Activated CD4-positive, alpha-beta T cell treated with anti-CD3 and anti-CD28 coated beads for 1 hour (primary cell): ENCODE results near the gene FAM204A.

ENCODE experiments used
- DNase-seq: peaks from one replicate; pipeline ENCODE4 v3.0.0-alpha.2; 2020

Gene FAM204A

DNA sequence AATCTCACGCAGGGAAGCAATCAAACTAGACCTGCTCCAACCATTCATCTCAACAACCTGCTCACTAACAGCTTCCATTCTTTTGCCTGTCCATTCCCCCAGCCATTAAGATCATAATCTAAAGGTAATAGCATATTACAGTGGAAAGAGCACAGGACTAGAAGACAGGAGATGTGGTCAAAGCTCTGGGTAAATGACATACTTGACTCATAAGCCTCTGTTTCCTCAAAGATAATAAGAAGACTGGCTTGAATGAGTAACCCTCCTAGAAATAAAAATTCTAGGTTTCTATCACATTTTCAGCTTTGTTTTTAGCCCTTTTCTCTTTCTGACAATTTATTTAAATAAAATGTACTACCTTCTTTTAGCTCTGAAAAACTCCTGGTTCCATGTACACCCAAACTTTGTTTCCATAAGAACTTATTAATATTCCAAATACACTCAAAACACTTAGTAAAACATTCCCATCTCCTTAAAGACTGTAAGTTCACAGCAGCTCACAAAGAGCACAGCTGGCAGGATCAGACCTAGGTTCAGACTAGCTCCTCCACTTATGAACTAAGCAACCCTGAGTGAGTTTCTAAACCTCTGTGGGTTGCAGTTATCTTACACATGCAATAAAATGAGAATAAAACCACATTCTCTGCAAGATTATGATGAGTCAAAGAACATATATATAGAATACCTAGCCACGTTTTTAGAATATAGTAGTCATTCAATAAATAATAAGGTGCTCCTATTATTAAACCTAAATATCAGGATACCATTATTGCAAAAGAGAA is 11.6 kb downstream of the FAM204A start:
- DNase-seq: no peak

DNA sequence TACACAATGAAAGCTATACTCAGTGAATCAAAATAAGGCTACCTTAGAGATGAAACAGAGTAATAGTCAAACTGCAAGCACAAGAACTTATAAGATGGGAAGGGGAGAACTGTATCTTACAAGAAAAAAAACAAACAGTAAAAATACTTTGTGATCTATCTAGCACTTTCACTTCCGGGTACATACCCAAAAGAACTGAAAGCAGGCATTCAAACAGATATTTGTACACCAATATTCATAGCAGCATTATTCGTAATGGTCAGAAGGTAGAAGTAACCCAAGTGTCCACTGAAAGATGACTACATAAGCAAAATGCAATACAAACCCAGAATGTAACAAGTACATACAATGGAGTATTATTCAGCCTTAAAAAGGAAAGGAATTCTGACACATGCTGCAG is 18.0 kb downstream of the FAM204A start:
- no peak for DNase-seq

DNA sequence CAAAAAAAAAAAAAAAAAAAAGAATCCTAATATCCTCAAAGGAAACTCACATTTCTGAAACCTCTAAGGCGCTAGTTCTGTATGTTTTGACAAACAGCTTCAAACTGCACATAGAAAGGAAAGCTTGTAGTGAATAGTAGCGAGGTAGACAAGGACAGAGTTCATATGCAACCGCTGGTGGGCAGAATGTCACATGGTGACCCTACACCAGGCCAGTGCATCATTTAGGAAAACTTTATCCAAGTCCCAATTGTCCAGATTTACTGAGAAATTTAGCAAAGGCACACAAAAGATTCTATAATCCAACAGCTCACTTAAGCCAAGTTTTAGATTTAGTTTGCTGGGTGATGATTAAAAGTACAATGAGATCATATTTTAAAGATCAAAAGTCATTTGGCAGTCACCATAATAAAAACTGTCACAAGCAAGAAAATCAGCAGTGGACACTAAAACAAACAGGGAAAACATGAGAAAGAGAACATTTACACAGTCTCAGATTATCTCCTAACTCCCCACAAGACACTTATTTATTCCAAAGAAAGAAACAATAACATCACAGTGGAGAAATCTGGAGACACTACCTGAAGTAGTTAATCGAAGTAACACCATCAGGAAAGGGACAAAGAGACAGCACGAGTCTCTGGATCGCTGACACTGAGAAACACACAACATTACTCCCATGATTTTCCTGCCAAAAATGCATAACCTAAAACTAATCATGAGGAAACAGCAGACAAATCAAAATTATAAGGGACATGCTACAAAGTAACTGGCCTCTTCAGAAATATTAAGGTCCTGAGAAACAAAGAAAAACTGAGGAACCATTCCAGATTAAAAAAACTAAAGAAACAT is 20.2 kb downstream of the FAM204A start:
- no peak for DNase-seq

DNA sequence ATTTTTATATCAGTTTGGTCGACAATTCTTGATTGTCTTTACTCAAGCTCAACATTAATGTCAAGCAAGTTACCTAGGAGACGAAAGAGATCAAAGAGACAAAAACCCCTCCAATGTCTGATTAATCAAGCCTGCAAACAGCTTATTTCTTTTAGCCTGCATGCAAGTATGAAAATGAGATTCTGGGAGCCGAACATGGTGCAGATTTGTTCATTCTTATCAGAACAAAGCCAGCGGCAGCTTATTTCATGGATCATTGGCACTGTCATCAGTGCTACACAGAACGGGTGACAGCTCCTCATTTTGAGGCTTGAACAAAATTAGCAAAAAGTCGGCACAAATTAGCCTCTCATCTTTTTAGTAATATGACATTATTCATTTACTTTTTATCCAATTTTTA is 26.5 kb downstream of the FAM204A start:
- no peak for DNase-seq

DNA sequence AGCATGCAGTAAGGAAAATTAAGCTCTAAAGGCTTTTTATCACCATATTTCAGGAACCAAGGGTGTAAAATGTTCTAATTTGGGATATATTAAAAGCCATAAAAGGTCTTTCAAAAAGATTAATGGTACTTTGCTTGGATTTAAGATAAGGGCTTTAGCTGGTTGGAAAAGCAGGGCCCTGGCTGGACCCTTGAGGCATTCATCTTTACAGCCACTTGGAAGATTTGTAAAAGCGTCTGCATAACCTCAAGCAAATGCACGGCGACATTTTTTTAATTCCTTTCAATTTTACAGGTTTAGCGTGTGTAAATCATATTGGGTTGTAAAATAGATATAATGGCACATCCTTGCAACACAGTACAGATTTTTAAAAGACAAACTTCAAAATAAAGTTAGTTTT is 27.2 kb downstream of the FAM204A start:
- DNase-seq: no peak

DNA sequence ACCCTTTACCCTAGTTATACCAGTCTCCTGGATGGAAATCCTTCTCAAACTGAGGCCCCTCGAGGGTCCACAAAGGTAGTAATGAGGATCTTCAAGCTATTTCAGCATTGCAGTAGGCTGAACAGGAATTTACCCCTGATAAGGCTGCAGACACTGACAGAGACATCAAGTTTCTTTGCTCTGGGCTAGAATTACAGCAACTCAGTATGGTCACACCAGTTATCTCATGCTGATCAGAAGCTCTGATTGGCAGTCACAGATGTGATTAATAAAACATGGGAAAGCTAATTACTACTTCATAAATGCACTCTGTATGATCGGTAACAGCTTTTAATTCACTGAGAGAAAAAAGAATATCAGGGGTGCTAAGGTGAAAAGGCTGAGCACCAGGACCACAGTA is 30.6 kb downstream of the FAM204A start:
- DNase-seq: no peak

DNA sequence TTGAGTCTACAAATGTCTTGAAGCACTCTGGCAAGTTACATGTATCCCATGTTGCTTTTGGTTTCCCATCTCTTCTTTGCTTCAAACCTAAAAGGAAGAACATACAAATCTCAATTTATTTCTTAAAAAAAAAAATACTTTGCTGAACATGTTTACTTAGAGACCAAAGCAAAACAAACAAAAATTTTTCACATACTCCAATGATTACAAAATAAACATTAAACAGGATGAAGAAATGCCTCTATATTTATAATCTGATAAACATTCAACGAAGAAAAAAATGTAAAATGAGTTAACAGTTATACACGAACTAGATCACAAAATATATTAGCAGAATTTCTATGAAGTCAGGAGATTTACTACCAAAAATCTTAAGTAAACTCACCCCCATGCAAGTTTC is 31.3 kb downstream of the FAM204A start:
- no peak for DNase-seq

DNA sequence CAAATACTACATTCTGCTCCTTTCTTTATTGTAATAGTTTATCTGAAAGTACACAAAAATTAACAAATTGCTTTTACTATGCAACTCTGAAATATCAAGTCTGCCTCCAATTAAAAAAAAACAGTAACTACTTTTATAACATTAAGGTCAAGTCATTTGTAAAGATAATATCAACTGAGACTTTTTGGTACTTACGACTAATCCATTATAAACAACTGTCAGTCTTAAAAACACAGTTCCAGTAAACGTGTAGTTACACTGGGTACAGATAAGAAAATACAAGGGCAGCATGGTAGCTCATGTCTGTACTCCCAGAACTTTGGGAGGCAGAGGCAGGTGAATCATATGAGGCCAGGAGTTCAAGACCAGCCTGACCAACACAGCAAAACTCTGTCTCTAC is 32.2 kb downstream of the FAM204A start:
- DNase-seq: no peak

DNA sequence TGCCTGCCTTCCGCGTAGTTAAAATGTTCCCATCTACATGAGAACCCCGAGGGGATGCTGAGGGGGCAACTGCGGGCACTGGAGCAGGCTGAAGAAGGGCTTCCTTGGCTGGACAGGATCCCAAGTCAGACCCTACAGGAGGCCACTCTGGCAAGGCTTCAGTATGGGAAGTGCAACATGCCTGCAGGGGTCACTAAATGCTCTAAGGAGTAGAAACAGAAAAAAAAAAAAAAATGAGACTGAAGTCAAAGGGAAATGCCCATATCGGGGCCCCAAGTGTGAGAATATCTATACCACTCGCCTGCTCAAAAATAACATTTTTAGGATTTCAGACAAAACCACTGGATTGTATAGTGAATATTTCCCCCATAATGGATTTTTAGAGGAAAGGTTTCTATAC is 33.5 kb downstream of the FAM204A start:
- DNase-seq: no peak

DNA sequence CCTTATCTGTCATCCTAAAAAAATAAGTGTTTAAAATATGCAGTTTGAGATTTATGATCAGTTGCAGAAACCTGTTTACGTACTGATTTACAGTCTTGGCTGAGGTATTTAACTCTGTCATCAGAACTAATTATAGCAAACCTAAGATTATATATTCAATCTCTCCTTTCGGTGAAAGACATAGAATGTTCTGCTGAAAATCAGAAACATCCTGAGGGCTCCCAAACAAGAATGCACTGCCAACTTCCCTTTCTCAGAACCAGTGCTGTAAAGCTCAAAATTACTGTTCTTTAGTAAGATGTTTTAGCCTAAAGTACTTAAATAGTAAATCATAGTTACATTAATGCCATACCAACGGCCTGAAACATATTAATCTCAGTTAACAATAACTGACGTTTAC is 34.3 kb downstream of the FAM204A start:
- DNase-seq: no peak

DNA sequence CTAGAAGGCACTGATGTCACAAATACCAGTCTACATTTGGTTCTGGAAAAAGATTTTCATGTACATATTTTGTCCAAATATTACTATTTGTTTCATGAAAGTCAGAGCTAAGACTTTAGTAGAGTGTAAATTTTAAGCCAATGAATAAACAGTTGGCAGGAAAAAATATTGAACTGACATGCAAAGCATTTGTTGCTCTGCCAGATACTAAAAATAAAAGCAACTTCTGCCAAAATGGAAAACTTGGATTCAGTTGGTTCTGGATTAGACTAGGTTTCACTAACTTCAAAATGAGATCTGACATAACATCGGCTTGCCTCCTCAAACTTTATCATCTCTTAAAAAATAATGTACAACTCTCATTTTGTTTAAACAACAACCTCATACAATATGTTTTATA is 34.9 kb downstream of the FAM204A start:
- DNase-seq: no peak

DNA sequence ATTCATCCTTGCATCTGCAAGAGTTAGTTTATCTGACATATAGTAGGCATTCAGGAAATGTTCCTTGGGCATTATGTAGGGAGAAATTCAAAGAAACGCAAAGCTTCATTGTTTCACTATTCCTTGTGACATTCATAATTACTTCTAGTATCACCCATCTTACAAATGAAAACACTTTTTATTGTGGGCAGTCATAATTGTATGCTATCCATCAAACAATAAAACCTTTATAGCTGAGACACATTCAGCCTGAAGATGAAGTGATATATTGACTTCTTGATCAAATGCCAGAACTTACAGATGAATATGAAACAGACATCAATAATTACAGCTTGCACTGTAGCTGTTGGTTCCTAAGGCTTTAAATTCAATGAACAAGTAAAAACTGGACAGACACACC is 36.4 kb downstream of the FAM204A start:
- DNase-seq: no peak

DNA sequence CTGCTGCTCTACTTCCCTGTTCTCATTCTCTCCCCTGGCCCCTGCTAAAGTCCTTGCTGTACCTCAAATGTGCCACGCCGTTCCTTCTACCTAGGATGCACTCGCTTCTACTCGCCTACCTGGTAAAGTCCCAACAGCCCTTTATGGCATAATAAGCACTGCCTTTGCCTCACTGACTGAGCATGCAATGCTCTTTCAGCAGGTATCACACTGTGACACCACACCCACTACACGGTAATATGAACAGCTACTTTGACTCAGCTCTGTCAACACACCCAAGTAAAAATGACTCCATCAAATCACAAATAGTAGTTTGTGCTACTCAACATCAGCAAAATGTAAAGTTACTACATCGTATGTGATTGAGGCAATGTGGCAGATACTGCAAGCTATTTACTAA is 37.6 kb downstream of the FAM204A start:
- no peak for DNase-seq

DNA sequence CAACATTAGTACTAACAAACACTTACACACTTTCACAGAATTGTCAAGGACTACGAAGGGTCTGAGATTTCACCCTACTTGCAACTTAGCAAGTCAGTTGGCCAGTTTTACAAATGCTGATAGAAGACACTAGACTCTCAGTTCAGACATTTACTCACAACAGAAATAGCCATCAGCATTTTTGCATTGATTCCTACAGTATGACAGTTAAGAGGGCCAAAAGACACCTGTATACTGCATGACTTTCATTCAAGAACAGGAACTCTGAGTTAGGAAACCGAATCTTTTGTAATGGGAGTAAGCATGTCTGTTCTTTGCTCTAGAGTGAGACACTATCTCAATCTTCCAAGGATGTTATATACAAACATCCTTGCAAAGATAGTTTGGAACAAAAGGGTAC is 40.9 kb downstream of the FAM204A start:
- no peak for DNase-seq

DNA sequence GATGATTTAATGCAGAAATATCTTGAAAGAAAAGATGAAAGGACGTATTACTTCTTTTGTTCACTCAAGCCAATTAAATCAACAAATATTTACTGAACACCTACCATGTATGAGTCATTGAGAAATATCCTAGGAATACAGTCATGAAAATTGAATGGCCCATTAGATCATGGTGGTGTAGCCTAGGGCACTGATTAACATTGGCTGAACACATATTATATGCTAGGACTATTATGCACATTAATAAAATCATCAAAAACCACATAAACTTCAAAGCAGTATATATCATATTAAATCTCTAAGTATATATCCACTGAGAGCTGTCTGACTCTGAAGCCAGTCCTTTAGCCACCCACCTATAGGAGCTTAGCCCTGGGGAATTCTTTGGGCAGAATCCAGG is 41.8 kb downstream of the FAM204A start:
- no peak for DNase-seq

DNA sequence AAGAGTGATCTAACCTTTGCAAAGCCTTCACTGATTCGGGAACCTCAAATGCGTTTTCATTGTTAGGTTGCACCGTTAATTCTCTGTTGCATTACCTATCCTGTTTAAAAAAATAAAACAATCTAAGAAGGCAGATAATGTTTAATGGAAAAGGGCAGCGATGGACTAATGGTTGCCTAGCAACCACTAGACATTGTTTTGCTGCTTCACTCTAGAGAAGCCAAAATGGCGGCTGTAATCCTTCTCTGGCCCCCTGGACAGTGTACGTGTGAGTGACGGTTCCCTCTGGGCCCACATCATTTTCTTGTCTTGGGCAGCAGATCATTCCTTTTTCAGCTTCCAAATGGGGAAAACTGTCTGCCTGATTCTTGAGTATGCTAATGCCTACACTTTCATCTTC is 43.3 kb downstream of the FAM204A start:
- no peak for DNase-seq

DNA sequence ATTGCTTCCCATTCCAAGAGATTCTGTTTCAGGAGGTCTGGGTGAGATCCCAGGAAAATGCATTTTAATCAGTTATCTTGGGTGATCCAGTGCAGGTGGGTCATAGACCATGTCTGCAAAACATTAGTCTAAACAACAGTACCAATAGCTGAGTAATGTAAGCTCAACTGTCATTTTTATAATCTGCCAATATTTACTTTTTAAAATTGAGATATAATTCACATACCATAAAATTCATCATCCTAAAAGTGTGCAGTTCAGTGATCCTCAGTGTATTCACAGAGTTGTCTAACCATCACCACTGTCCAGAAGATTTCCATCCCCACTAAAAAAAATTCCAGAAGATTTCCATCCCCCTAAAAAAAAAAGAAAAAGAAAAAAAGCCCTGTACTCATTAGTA is 51.0 kb downstream of the FAM204A start:
- DNase-seq: no peak

DNA sequence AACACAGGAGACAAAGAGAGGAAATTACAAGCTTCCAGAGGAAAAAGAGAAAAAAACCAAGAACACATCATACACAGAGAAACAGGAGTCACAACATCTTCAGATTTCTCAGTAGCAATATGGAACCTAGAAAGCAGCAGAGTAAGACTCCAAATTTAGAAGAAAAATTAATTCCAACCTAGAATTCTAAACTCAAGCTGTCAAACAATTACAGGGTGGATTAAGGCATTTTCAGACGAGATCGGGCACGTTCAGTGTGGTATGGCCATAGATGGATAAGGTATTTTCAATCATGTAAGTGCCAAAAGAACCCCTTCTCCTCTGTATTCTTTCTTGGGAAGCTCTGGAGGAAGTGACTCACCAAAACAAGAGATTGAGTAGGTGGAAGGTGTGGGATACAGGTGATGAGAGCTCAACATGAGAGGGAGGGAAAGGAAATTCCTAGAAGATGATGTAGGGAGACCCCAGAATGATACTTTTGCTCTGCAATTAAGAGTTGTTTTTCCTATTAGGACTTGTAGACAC is 51.6 kb downstream of the FAM204A start:
- no peak for DNase-seq

DNA sequence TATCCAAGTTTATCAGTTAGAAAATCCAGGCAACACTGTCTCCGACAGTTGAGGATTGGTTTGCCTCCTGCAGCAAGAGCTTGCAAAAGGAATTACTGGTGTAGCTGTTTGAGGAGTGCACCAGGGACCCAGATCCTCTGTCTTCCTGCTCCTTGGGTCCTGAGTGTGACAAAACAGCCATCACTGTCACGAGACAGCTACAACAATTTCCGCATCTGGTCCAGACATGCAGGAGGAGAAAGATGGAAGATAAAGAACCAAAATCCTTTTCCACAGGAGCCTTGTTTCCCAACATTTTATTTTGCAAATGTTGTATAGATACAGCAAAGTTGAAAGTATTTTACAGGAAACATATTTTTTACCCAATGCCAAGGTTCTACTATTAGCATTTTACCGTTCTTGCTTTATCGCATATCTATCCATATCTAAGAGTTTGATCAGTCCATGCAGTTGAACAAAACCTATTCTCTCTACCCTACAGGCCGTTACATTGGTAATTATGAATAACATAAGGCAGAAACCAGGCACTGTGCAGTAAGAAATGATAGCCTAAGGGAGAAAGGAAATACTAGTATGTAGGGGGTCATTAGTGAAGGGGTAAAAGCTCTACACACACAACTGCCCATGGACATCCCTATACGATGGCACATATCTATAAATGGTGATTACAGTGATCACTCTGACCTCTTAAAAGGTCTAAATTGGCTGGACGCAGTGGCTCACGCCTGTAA is 54.9 kb downstream of the FAM204A start:
- no peak for DNase-seq

DNA sequence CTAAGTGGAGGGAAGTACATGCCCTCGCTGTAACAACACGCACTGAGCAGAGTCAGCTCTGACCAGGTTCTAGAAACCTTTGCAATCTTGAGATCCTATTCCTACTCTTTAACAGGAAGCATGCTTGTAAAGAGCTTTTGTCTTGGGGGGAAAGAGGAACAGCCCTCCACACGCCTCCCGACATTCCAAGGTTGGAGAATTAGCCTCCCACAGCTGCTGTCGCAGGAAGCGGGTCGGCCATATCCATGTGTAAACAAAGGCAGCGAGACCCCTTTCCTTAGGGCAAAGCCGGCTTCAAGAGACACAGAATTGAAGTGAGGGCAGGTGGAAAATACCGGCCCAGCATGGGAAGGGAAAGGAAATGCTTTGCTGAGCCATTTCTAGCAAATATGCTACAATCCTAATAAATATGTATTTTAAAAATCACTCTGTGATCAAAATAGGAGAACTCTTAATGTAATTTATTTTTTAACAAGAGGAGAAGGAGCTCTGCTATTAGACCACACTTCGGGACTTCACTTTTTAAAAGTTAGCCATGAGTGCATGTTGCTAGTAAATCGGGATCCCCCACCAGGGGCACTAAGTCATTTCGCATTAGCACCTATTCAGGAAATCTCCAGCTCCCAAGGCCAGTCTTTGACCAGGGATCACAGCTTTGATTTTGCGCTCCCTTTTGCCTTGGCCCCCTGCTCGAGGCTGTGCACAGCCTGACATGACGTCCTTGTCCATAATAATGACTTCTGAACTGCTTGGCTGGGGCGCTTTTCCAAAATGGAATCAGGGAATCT is 55.9 kb downstream of the FAM204A start:
- DNase-seq: no peak

DNA sequence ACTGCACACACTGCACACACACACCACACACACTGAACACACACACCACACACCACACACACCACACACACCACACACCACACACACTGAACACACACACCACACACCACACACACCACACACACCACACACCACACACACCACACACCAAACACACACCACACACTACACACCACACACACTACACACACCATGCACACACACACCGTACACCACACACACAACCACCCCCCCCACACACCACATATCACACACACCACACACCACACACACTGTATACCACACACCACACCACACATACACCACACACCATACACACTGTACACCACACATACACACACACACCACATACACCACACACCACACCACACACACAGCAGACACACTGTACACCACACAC is 59.5 kb downstream of the FAM204A start:
- no peak for DNase-seq

DNA sequence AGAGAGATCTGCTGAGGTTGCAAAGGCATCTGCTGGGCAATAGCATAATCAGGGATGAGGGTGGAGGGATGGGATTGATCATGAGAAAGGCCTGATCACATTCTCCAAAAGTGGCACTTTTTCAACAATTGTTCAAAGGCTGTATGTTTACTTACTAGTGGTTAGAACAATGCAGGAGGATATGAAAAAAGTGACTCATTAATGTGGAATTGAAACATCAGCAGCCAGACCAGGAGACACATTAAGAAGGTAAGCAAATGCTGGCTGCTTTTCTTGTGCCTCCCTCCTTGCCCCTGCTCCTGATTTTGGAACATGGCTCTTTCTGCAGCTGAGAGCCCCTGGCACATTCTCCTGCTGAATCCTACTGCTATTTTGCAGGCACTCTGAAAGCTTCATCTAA is 63.5 kb downstream of the FAM204A start:
- no peak for DNase-seq

DNA sequence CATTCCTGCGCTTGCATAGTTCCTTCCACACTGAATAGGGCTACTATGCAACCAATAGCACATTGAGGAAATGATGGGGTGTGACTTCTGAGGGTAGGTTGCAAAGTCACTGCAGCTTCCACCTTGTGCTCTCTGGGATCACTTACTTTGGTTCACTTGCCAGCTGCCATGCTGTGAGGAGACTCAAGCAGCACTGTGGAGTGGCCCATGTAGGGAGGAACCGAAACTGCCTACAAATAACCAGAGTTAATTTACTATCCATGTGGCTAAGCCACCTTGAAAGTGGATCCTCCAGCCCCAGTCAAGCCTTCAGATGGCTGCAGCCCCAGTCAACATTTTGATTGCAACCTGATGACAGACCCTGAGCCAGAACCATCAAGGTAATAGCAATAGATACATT is 64.3 kb downstream of the FAM204A start:
- no peak for DNase-seq
